Natural killer cell treated with Interleukin-12 subunit alpha and Interleukin-12 subunit beta and Interleukin-15 and Interleukin-18, amount 100 ng/mL, for 72 hours (primary cell): ENCODE measurements around the gene ZNF366. TPM values are rescaled to one million over a fixed set of nuclear protein-coding genes. Genes with fewer than 3 reads are reported as not detected.
A peak's percentile ranks its signal among the peaks of the same experiment; 100 is the strongest.

Experiments used
- ATAC-seq, 2 donors: fragments of 150-1000 bp; cut with Tn5 transposase in 1 of 2; sonication (Bioruptor Pico), chemical (Tn5 transposase) in 1 of 2; 2 replicates each; pipeline ENCODE4 v1.10.0; 2021
- DNase-seq: peaks from one replicate; pipeline ENCODE4 v3.0.0; 2022; ENCODE audit warnings: low spot score
- H3K27ac Mint-ChIP-seq, 2 donors: 1 replicate in 1 of 2; 2 replicates in 1 of 2; pipeline ENCODE4 v1.8.0; 2022; ENCODE audit warnings: mixed read lengths in 2 of 2, mild to moderate bottlenecking in 1 of 2, moderate library complexity in 1 of 2
- H3K27me3 Mint-ChIP-seq, 2 donors: 1 replicate in 1 of 2; 2 replicates in 1 of 2; pipeline ENCODE4 v1.8.0; 2022; ENCODE audit warnings: mixed read lengths in 2 of 2
- H3K36me3 Mint-ChIP-seq: one replicate; pipeline ENCODE4 v1.8.0; 2022; ENCODE audit warnings: mixed read lengths
- H3K4me1 Mint-ChIP-seq, 2 donors: 1 replicate in 1 of 2; 2 replicates in 1 of 2; pipeline ENCODE4 v1.8.0; 2022; ENCODE audit warnings: low read depth in 2 of 2, mixed read lengths in 2 of 2, mild to moderate bottlenecking in 1 of 2
- H3K4me3 Mint-ChIP-seq: one replicate; pipeline ENCODE4 v1.8.0; 2022; ENCODE audit warnings: mixed read lengths
- H3K9me3 Mint-ChIP-seq: 2 replicates; pipeline ENCODE4 v1.8.0; 2022; ENCODE audit warnings: mixed read lengths
- total RNA-seq, 2 donors: library from RNA; stranded (reverse); gene quantifications; one replicate each; pipeline ENCODE4 v1.2.3, GENCODE V29; 2022

ZNF366 gene
- total RNA-seq, 2 donors from 2014 or later: not detected

GRCh38 chr5:72511366-72511765 lies 4.2 kb upstream of the ZNF366 start:
- DNase-seq: no peak
- Mint-ChIP-seq H3K36me3 (no peaks in the 10 kb centered on the region), H3K27me3 (peaks cover 28 to 32% of the 10 kb centered on the region in 2 donors), H3K4me3 (no peak overlapping the region), H3K27ac (no peak overlapping the region), H3K4me1 (no peaks in the 10 kb centered on the region), H3K9me3 (no peaks in the 10 kb centered on the region)
- no peak for ATAC-seq

- peaks cover 28 to 34% of the 10 kb centered on the region in 2 donors for H3K27me3 Mint-ChIP-seq
- no peak for DNase-seq
- H3K9me3 Mint-ChIP-seq: no peaks in the 10 kb centered on the region
- no peak for ATAC-seq
- no peak overlapping the region for H3K27ac Mint-ChIP-seq
- H3K36me3 Mint-ChIP-seq: no peaks in the 10 kb centered on the region
- no peak overlapping the region for H3K4me3 Mint-ChIP-seq
- no peaks in the 10 kb centered on the region for H3K4me1 Mint-ChIP-seq
Observed at GRCh38 chr5:72510610-72511181, 3.5 kb upstream of the ZNF366 start.

- Mint-ChIP-seq H3K4me1 (no peaks in the 10 kb centered on the region), H3K36me3 (no peaks in the 10 kb centered on the region), H3K27ac (no peak overlapping the region), H3K9me3 (no peaks in the 10 kb centered on the region), H3K27me3 (peaks cover 28 to 34% of the 10 kb centered on the region in 2 donors), H3K4me3 (no peak overlapping the region)
- ATAC-seq (no peak), DNase-seq (no peak)
Observed at GRCh38 chr5:72509401-72509800, 2.2 kb upstream of the ZNF366 start.

- peaks cover 27 to 34% of the 10 kb centered on the region in 2 donors for H3K27me3 Mint-ChIP-seq
- no peak overlapping the region for H3K27ac Mint-ChIP-seq
- H3K4me3 Mint-ChIP-seq: no peak overlapping the region
- no peaks in the 10 kb centered on the region for H3K9me3 Mint-ChIP-seq
- ATAC-seq: peak in 1 of 2 donors; percentile 48
- no peak for DNase-seq
- H3K4me1 Mint-ChIP-seq: no peaks in the 10 kb centered on the region
- no peaks in the 10 kb centered on the region for H3K36me3 Mint-ChIP-seq
Observed at GRCh38 chr5:72508241-72509170, 1.3 kb upstream of the ZNF366 start.

GRCh38 chr5:72507907-72508238 lies 663 bp upstream of the ZNF366 start:
- ATAC-seq (no peak), DNase-seq (no peak)
- H3K27ac Mint-ChIP-seq: no peak overlapping the region

GRCh38 chr5:72506158-72506549 lies 1.1 kb downstream of the ZNF366 start:
- Mint-ChIP-seq H3K27me3 (peaks cover 15 to 22% of the 10 kb centered on the region in 2 donors), H3K27ac (no peak overlapping the region), H3K36me3 (no peaks in the 10 kb centered on the region), H3K9me3 (no peaks in the 10 kb centered on the region), H3K4me3 (no peak overlapping the region), H3K4me1 (no peaks in the 10 kb centered on the region)
- ATAC-seq (no peak), DNase-seq (no peak)

More at GRCh38 chr5:72507907-72508238, 663 bp upstream of the ZNF366 start:
- no peaks in the 10 kb centered on the region for H3K9me3 Mint-ChIP-seq
- H3K27me3 Mint-ChIP-seq: peaks cover 26 to 34% of the 10 kb centered on the region in 2 donors
- H3K4me3 Mint-ChIP-seq: no peak overlapping the region
- no peaks in the 10 kb centered on the region for H3K36me3 Mint-ChIP-seq
- H3K4me1 Mint-ChIP-seq: no peaks in the 10 kb centered on the region

- Mint-ChIP-seq H3K4me1 (no peaks in the 10 kb centered on the region), H3K36me3 (no peaks in the 10 kb centered on the region), H3K9me3 (no peaks in the 10 kb centered on the region), H3K27ac (peak overlapping the region in 1 of 2 donors; percentile 10), H3K4me3 (no peak overlapping the region), H3K27me3 (peaks cover 12 to 20% of the 10 kb centered on the region in 2 donors)
- ATAC-seq: no peak
- DNase-seq: no peak
Observed at GRCh38 chr5:72505539-72506157, 1.6 kb downstream of the ZNF366 start.

GRCh38 chr5:72505016-72505415 lies 2.2 kb downstream of the ZNF366 start:
- peaks cover 16 to 20% of the 10 kb centered on the region in 2 donors for H3K27me3 Mint-ChIP-seq
- H3K27ac Mint-ChIP-seq: peak overlapping the region in 1 of 2 donors; percentile 10
- H3K9me3 Mint-ChIP-seq: no peaks in the 10 kb centered on the region
- DNase-seq (no peak), ATAC-seq (no peak)
- H3K36me3 Mint-ChIP-seq: no peaks in the 10 kb centered on the region
- no peaks in the 10 kb centered on the region for H3K4me1 Mint-ChIP-seq
- H3K4me3 Mint-ChIP-seq: no peak overlapping the region

GRCh38 chr5:72503888-72504491 lies 3.2 kb downstream of the ZNF366 start:
- Mint-ChIP-seq H3K4me3 (no peak overlapping the region), H3K9me3 (no peaks in the 10 kb centered on the region), H3K4me1 (no peaks in the 10 kb centered on the region), H3K36me3 (no peaks in the 10 kb centered on the region), H3K27ac (no peak overlapping the region), H3K27me3 (peaks cover 13 to 15% of the 10 kb centered on the region in 2 donors)
- ATAC-seq (peak in 1 of 2 donors; percentile 45), DNase-seq (no peak)

- no peak overlapping the region for H3K4me3 Mint-ChIP-seq
- H3K27ac Mint-ChIP-seq: no peak overlapping the region
- peaks cover 6 to 24% of the 10 kb centered on the region in 2 donors for H3K27me3 Mint-ChIP-seq
- no peak for DNase-seq
- no peaks in the 10 kb centered on the region for H3K9me3 Mint-ChIP-seq
- no peak for ATAC-seq
- no peaks in the 10 kb centered on the region for H3K4me1 Mint-ChIP-seq
- no peaks in the 10 kb centered on the region for H3K36me3 Mint-ChIP-seq
Observed at GRCh38 chr5:72501488-72501887, 5.7 kb downstream of the ZNF366 start.

GRCh38 chr5:72499730-72500129 lies 7.5 kb downstream of the ZNF366 start:
- no peak overlapping the region for H3K4me3 Mint-ChIP-seq
- no peaks in the 10 kb centered on the region for H3K36me3 Mint-ChIP-seq
- no peak overlapping the region for H3K27ac Mint-ChIP-seq
- ATAC-seq (no peak), DNase-seq (no peak)
- H3K9me3 Mint-ChIP-seq: no peaks in the 10 kb centered on the region
- no peaks in the 10 kb centered on the region for H3K4me1 Mint-ChIP-seq
- H3K27me3 Mint-ChIP-seq: peaks cover 5 to 20% of the 10 kb centered on the region in 2 donors

- no peak for DNase-seq
- peaks cover 5 to 20% of the 10 kb centered on the region in 2 donors for H3K27me3 Mint-ChIP-seq
- no peak overlapping the region for H3K4me3 Mint-ChIP-seq
- ATAC-seq: no peak
- H3K27ac Mint-ChIP-seq: no peak overlapping the region
- H3K36me3 Mint-ChIP-seq: no peaks in the 10 kb centered on the region
- H3K4me1 Mint-ChIP-seq: no peaks in the 10 kb centered on the region
- no peaks in the 10 kb centered on the region for H3K9me3 Mint-ChIP-seq
Observed at GRCh38 chr5:72499090-72499489, 8.1 kb downstream of the ZNF366 start.

GRCh38 chr5:72498284-72498683 lies 8.9 kb downstream of the ZNF366 start:
- Mint-ChIP-seq H3K9me3 (no peaks in the 10 kb centered on the region), H3K4me1 (no peaks in the 10 kb centered on the region), H3K4me3 (no peak overlapping the region), H3K27me3 (peaks cover 5 to 20% of the 10 kb centered on the region in 2 donors), H3K27ac (no peak overlapping the region), H3K36me3 (no peaks in the 10 kb centered on the region)
- DNase-seq: no peak
- no peak for ATAC-seq

- Mint-ChIP-seq H3K4me1 (no peaks in the 10 kb centered on the region), H3K27ac (no peak overlapping the region), H3K36me3 (no peaks in the 10 kb centered on the region), H3K9me3 (no peaks in the 10 kb centered on the region), H3K27me3 (peaks cover 5 to 20% of the 10 kb centered on the region in 2 donors), H3K4me3 (no peak overlapping the region)
- no peak for DNase-seq
- ATAC-seq: no peak
Observed at GRCh38 chr5:72497823-72498222, 9.4 kb downstream of the ZNF366 start.
